ENCODE measurements around the gene KLRD1.
"Not testable (repeated sequence)": the region's sequence is repeated elsewhere in the genome, so short reads cannot be mapped to it uniquely, and the experiment has no call there.

Gene KLRD1

DNA sequence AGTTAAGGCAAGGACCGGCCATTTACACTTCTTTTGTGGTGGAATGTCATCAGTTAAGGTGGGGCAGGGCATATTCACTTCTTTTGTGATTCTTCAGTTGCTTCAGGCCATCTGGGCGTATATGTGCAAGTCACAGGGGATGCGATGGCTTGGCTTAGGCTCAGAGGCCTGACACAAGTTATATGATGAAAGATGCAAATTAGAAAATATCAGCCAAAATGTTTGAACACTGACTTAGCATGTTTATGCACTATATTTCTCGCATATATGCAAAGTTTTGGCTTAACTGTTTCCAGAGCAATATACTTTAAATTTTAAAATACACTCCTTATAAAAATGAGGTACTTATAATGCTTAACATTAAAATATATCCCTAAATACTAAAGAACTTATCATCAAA, 30.8 kb downstream of the KLRD1 start:
- not testable (repeated sequence) for DNase-seq (ENCODE audit: low read depth in 3 of 3)

DNA sequence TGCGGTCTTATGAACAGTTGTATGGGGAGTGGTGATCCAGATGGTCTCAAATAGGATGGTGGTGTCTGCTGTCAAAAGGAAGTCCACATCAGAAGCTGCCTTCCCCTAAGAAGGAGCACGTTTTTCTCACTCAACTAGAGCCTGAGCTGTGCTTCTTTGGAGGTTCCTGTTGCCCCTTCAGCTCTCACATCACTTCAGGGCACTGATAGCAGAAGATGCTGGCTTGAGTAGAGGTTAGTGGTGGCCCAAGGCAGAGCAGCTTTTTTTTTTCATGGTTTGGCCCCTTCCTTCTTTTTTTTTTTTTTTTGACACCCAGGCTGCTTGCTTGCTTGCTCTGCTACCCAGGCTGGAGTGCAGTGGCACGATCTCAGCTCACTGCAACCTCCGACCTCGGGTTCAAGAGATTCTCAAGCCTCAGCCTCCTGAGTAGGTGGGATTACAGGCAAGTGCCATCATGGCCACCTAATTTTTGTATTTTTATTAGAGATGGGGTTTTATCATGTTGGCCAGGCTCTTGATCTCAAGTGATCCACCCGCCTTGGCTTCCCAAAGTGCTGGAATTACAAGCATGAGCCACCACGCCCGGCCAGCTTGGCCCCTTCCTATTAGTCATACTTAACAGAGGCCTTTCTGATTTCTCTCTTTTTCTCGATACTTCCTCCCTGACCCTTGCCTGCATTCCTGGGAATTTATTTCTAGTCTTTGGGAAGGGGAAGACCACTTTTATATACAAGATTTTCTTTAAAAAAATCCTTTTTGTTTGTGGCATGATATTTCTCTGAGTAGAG, 31.6 kb downstream of the KLRD1 start:
- no peak for DNase-seq (ENCODE audit: low read depth in 3 of 3)

- not testable (repeated sequence) for DNase-seq (ENCODE audit: low read depth in 3 of 3)
Observed at GRCh38 chr12:10340946-10341345, 33.3 kb downstream of the KLRD1 start.

DNA sequence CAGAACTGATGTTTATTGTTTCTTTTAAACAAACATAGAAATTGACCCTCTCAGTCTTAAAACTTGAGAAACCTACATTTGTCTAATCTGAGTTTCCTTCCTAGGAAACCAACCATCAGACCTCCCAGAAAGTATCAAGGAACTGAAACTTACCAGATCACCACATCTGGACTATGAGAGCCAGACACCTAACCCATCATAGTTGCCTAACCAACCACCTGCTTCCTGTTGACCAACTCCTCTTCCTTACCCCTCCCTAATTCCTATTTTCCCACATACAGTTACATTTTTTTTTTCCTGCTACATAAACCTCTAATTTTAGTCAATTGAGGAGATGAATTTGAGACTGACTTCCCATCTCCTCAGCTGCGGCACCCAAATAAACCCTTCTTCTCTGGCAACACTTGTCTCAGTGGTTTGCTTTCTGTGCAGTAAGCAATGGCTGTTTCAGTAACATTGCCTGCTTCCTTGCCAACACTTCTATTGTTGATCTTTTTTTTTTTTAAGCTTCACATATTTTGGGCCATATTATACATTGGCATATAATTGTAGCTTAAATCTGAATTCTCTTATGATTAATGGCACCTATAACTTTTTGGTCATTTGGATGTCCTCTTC, 34.3 kb downstream of the KLRD1 start:
- DNase-seq (ENCODE audit: low read depth in 3 of 3) = no peak

GRCh38 chr12:10351457-10351856, 43.8 kb downstream of the KLRD1 start:
- DNase-seq (ENCODE audit: low read depth in 3 of 3) = not testable (repeated sequence)

DNA sequence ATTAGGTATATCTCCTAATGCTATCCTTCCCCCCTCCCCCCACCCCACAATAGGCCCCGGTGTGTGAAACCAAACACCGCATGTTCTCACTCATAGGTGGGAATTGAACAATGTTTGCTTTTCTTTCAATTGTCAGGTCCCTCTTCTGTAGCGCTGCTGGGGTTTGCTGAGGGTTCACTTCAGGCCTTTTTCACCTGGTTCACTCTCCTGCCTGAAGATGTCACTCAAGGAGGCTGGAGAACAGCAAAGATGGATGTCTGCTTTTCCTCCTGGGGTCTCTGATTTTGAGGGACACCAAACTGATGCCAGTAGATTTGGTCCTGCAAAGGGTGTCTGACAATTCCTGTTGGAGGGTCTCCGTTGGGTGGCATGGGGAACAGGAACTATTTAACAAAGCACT, 46.4 kb downstream of the KLRD1 start:
- DNase-seq (ENCODE audit: low read depth in 3 of 3) = no peak

DNA sequence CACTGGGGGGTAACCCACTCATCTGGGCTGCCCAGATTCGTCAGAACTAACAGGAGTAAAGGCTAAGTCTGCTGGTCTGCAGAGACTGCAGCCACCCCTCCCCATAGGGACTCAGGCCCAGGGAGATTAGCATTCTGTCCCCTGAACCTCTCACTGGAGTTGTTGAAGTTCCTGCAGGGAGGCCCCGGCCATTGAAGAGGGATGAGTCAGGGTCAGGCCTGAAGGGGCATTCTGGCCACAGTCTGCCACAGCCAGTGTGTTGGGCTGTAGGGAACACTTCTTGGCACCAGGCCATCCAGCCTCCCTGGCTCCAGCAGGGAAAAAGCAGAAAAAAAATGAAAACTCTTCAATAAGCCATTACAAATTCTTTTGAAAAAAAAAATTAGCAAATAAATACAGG, 46.8 kb downstream of the KLRD1 start:
- no peak for DNase-seq (ENCODE audit: low read depth in 3 of 3)

- no peak for DNase-seq (ENCODE audit: low read depth in 3 of 3)
Observed at GRCh38 chr12:10358131-10358530, 50.5 kb downstream of the KLRD1 start.

DNA sequence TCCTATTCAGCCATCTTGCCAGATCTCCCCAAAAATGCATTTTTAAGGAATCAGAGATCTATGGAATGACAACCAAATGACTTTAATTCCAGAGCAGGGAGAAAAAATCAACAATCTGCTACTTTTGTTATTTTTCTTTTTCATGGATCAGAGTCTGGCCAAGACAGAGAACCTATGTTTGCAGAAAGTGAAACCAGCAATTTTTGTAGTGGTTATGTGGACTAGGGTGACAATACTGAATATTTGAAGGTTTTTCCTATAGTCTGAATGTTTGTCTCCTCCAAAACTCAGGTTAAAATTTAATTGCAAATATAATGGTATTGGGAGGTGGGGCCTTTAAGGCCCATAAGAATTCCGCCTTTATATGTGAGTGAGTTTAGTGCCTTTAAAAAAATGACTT, 51.3 kb downstream of the KLRD1 start:
- no peak for DNase-seq (ENCODE audit: low read depth in 3 of 3)

DNA sequence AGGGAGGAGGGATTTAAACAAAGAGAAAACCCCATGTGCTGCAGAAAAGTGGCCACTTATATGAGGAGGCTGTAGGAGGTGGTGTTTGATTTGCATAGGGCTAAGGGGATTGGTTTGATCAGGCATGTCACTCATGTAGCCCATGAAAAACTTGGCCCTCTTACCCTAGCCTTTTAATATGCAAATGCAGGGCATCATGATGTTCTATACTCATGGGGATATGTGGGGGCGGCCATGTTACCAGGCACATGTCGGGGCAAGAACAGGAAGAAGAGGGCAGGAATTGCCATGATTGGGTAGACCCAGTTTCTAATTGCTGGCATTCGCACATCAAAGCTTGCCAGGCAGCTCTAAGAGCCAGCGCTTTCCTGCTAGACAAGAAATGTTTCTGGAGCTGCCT, 53.4 kb downstream of the KLRD1 start:
- no peak for DNase-seq (ENCODE audit: low read depth in 3 of 3)

DNA sequence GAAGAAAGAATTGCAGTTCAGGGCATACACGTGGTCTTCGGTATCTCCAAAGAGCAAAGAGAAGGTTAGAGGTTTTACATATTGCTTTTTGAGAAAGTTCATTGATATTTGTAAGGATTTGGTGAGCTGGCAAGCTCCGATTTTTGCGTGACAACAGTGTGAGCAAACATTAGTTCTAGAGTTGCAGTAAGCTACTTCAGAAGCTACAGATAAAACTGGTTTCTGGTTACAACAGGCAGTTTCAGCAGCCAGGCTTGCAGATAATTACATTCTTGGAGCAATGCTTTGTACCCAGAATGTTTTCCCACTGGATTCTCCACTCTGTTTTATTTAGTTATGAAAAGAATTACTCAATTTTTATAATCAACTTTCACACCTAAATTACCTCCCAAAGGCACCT, 54.0 kb downstream of the KLRD1 start:
- DNase-seq (ENCODE audit: low read depth in 3 of 3) = no peak

GRCh38 chr12:10362325-10362724, 54.7 kb downstream of the KLRD1 start:
- no peak for DNase-seq (ENCODE audit: low read depth in 3 of 3)

DNA sequence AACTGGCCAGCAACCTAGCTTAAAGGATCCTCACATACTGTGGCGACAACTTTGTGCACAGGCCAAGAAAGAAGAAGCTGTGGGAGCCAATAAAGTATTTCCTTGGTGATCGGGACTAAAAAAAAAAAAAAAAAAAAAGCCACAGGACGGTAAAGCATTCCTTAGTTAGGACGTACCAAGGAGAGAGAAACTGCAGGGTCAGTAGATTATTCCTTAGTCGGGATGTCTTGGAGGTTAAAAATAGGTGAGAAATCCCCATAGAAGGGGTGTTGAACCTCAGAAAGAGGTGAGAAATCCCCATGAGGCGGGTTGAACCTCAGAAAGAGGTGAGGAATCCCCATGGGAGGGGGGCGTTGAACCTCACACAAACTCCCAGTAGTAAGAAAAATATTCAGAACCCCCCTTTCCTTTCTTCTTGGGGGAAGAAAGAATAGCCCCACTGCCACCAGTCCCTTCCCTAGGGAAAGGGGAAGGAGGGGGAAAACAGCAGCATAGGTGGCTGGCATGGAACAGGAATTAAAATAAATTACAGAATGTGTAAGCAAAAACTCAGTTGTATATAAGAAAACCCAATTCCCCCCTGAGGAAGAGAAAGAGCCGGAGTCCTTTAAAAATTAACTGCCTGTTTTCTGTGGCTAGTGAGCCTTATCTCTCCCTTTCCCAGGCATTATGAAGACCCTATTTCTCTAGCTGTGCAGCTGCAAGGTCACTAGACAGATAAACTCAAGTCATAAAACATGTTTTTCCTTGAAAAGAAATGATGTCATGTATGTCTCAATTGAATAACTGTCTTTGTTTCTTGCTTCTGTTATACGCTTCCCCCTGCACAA, 55.4 kb downstream of the KLRD1 start:
- DNase-seq (ENCODE audit: low read depth in 3 of 3) = no peak

DNA sequence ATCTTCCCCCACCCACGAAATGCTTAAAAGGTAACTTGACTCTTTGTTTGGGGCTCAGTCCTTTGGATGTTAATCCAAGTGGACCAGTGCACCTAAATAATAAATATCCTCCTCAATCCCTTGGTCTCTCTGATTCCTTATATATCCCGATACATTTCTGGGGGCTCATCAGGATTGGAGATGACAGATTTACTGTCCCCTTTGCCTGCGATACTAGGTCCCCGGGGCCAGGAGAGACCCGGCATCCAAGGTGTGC, 55.9 kb downstream of the KLRD1 start:
- no peak for DNase-seq (ENCODE audit: low read depth in 3 of 3)

- no peak for DNase-seq (ENCODE audit: low read depth in 3 of 3)
Observed at GRCh38 chr12:10363914-10364814, 56.5 kb downstream of the KLRD1 start.

- DNase-seq (ENCODE audit: low read depth in 3 of 3) = peak in 2 of 3 donors; percentile 36 to 44
Observed at GRCh38 chr12:10364815-10365622, 57.3 kb downstream of the KLRD1 start.

DNA sequence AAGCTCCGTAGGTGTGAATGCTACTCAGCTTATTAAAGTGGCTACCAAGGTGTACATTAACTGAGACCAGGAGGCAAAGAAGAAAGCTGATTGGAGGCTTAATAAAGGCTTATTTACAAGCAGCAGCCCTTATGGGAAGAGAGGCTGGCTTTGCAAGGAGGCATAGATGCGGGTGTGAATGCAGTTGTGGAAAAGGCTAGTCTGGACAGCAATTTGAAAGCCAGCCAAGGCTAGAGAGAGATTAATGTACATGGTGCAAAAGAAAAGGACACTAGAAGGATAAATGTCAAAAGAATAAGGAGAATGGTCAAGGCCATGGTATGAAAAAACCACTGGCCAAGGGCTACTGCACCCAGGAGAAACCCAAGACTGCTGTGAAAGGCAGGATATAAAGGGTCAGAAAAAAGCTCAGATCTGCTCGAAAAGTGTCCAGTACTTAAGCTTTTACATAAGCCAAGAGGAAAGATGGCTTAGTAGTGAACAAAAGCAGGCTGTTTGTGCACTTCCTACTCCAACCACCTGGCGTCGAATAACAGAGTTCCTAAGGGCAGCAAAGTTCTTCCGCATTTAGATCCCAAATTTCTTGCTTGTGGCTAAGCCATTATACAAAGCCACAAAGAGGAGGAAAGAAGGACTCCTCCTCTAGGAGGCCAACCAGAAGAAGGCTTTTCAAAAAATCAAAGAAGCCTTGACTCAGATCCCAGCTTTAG, 58.2 kb downstream of the KLRD1 start:
- no peak for DNase-seq (ENCODE audit: low read depth in 3 of 3)

GRCh38 chr12:10366875-10367274, 59.2 kb downstream of the KLRD1 start:
- no peak for DNase-seq (ENCODE audit: low read depth in 3 of 3)

- not testable (repeated sequence) for DNase-seq (ENCODE audit: low read depth in 3 of 3)
Observed at GRCh38 chr12:10367714-10368113, 60.0 kb downstream of the KLRD1 start.

Measured in stimulated activated CD4-positive, alpha-beta T cell treated with anti-CD3 and anti-CD28 coated beads, TNF-alpha, amount 100 ng/mL, for 48 hours (primary cell).